Activated CD8-positive, alpha-beta T cell treated with anti-CD3 and anti-CD28 coated beads for 36 hours (primary cell): ENCODE measurements around the gene CCDC97. TPM values are rescaled to one million over a fixed set of nuclear protein-coding genes. Genes with fewer than 3 reads are reported as not detected.

Experiments
- ATAC-seq: fragments of 200-7000 bp; cut with Tn5 transposase; one replicate; pipeline ENCODE4 v1.10.0; 2021; ENCODE audit warnings: mild to moderate bottlenecking, moderate library complexity
- CTCF ChIA-PET: fragments of 350-600 bp; sonication (Branson Sonifier 250); formaldehyde crosslinking; loops from one replicate; lab custom pipeline; 2021; ENCODE audit warnings: antibody characterized with exemption; lab: Charles Lee
- POLR2A ChIA-PET: fragments of 350-600 bp; sonication (Branson Sonifier 250); formaldehyde crosslinking; loops from one replicate; lab custom pipeline; 2021; ENCODE audit warnings: antibody characterized with exemption; lab: Charles Lee
- DNase-seq: peaks from one replicate; pipeline ENCODE4 v3.0.0-alpha.2; 2020
- H3K27ac Mint-ChIP-seq: one replicate; pipeline ENCODE4 v1.8.0; 2021; ENCODE audit warnings: mild to moderate bottlenecking, mixed read lengths
- H3K27me3 Mint-ChIP-seq: one replicate; pipeline ENCODE4 v1.8.0; 2021; ENCODE audit warnings: mixed read lengths
- H3K36me3 Mint-ChIP-seq: one replicate; pipeline ENCODE4 v1.8.0; 2021; ENCODE audit warnings: low read depth, mixed read lengths
- H3K4me1 Mint-ChIP-seq: one replicate; pipeline ENCODE4 v1.8.0; 2021; ENCODE audit warnings: low read depth, mixed read lengths
- H3K4me3 Mint-ChIP-seq: one replicate; pipeline ENCODE4 v1.8.0; 2021; ENCODE audit warnings: mild to moderate bottlenecking, moderate library complexity, mixed read lengths
- H3K9me3 Mint-ChIP-seq: one replicate; pipeline ENCODE4 v1.8.0; 2021; ENCODE audit warnings: mixed read lengths
- intact Hi-C: fragments of 100-400 bp; cut with micrococcal nuclease; formaldehyde crosslinking; loops from one replicate; pipeline ENCODE4 v1.10.0; 2022
- total RNA-seq, 2 experiments: library from RNA; stranded (reverse); gene quantifications; one replicate each; pipeline ENCODE4 v1.2.3, GENCODE V29; 2021
- TF ChIP-seq, protein P1 (sequence below): fragments of 200-600 bp; IDR thresholded peaks from one replicate; pipeline ENCODE4 v1.8.0; 2022; ENCODE audit warnings: antibody characterized with exemption, mild to moderate bottlenecking

Gene CCDC97
- total RNA-seq, 2 experiments from 2014 or later, result 15.9 to 20.4 TPM

DNA sequence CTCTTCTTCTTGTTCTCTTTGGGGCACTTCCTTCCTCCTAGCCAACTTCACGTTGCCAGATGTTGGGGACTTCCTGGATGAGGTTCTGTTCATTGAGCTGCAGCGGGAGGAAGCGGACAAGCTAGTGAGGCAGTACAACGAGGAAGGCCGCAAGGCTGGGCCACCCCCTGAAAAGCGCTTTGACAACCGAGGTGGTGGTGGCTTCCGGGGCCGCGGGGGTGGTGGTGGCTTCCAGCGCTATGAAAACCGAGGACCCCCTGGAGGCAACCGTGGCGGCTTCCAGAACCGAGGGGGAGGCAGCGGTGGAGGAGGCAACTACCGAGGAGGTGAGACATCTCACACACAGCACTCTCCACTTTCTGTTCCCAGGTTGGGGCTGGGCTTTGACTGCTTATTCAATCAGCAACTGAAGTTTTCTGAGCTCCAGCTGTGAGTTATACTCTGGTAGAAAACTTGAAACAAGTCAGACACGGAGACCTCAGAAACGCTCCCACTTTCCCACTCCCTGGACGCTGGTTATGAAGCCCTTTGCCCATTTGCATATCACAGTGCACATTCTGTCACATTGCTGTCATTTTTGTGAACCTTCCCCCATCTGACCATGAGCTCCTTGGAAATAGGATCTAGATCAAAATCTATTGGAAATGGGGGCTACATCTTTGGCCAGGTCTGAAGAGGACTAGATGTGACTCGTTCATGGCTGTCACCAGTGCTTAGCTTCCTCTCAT is 7.2 kb upstream of the CCDC97 start:
- intact Hi-C loops, result no loop called here
- Mint-ChIP-seq H3K9me3 (no peaks in the 10 kb centered on the region), H3K27ac (peak overlapping the region; percentile 98), H3K4me3 (peak overlapping the region; percentile 52), H3K27me3 (no peaks in the 10 kb centered on the region), H3K4me1 (peaks cover 93% of the 10 kb centered on the region), H3K36me3 (peaks cover 79% of the 10 kb centered on the region)
- ChIA-PET CTCF (interaction anchor here (0.9 to 4.6 kb wide), 4 partner anchors 18 to 294 kb away, joined by 3 to 33 read pairs (median 4); partner anchors contain the start of gene HNRNPUL1), POLR2A (interaction anchor here (1.2 to 14.9 kb wide), 5 partner anchors 26 to 61 kb away, joined by 3 to 179 read pairs (median 5); partner anchors contain the start of genes B9D2 and HNRNPUL1)
- TF ChIP-seq, protein P1, sequence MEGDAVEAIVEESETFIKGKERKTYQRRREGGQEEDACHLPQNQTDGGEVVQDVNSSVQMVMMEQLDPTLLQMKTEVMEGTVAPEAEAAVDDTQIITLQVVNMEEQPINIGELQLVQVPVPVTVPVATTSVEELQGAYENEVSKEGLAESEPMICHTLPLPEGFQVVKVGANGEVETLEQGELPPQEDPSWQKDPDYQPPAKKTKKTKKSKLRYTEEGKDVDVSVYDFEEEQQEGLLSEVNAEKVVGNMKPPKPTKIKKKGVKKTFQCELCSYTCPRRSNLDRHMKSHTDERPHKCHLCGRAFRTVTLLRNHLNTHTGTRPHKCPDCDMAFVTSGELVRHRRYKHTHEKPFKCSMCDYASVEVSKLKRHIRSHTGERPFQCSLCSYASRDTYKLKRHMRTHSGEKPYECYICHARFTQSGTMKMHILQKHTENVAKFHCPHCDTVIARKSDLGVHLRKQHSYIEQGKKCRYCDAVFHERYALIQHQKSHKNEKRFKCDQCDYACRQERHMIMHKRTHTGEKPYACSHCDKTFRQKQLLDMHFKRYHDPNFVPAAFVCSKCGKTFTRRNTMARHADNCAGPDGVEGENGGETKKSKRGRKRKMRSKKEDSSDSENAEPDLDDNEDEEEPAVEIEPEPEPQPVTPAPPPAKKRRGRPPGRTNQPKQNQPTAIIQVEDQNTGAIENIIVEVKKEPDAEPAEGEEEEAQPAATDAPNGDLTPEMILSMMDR, result no peak
- DNase-seq, result peak; percentile 93
- peak; percentile 88 for ATAC-seq

DNA sequence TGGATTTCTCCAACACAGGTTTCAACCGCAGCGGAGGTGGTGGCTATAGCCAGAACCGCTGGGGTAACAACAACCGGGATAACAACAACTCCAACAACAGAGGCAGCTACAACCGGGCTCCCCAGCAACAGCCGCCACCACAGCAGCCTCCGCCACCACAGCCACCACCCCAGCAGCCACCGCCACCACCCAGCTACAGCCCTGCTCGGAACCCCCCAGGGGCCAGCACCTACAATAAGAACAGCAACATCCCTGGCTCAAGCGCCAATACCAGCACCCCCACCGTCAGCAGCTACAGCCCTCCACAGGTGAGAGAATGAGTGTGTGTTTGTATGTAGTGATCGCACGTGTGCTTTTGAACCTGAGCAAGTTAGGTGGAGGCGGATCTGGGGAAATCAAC is 6.0 kb upstream of the CCDC97 start:
- DNase-seq (peak; percentile 14), ATAC-seq (no peak)
- POLR2A ChIA-PET, result interaction anchor here (1.8 to 14.9 kb wide), 2 partner anchors 33 to 40 kb away, joined by 5 to 179 read pairs; partner anchors contain the start of gene HNRNPUL1
- H3K4me1 Mint-ChIP-seq, result peaks cover 93% of the 10 kb centered on the region
- intact Hi-C loops, result no loop called here
- CTCF ChIA-PET, result interaction anchor here (1.7 to 4.6 kb wide), 2 partner anchors 40 to 99 kb away, joined by 10 to 33 read pairs; partner anchors contain the start of gene HNRNPUL1
- peaks cover 74% of the 10 kb centered on the region for H3K36me3 Mint-ChIP-seq
- no peaks in the 10 kb centered on the region for H3K9me3 Mint-ChIP-seq
- H3K27ac Mint-ChIP-seq, result peak overlapping the region; percentile 83
- TF ChIP-seq, protein P1, result no peak
- H3K4me3 Mint-ChIP-seq, result no peak overlapping the region
- no peaks in the 10 kb centered on the region for H3K27me3 Mint-ChIP-seq

DNA sequence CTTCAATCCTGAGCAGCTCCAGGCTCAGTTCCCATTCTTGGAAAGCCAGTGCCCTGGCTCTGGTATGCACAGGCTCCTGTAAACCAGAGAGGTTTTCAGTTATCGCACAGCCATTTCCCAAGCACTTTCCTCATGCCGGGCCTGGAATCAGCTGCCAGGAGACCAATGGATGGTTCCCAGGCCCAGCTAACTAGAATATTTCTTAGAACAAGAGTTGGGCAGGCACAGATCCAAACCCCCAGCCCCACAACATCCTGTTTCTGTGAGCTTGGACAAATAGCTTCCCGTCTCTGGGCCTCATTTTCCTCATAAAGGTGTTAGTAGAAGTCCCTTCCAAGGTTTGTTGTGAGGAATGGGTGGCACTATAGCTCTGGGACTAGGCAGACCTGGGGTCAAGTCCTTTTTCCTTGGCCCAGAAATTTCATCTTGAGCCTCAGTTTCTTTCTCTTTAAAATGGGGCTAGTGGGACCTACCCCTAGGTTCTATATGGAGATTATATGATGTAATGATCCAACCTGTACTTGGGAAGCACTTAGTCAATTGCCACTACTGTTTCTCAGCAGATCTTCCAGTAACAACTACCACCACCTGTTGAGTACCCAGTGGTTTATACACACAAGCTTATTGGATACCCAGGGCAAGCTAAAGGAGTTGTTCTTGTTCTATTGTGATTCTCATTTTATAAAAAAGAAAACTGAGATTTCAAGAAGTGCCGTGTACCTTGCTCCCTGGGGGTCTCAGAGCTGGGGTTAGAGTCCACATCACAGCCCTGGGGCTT is 5.1 kb upstream of the CCDC97 start:
- ChIA-PET POLR2A (interaction anchor here (0.6 to 14.9 kb wide), 7 partner anchors 17 to 134 kb away, joined by 3 to 179 read pairs (median 3); partner anchors contain the start of gene HNRNPUL1), CTCF (interaction anchor here (1.7 to 4.6 kb wide), 2 partner anchors 41 to 100 kb away, joined by 10 to 33 read pairs; partner anchors contain the start of gene HNRNPUL1)
- no peak for ATAC-seq
- H3K9me3 Mint-ChIP-seq, result no peaks in the 10 kb centered on the region
- H3K4me3 Mint-ChIP-seq, result no peak overlapping the region
- H3K27me3 Mint-ChIP-seq, result no peaks in the 10 kb centered on the region
- peaks cover 66% of the 10 kb centered on the region for H3K36me3 Mint-ChIP-seq
- H3K4me1 Mint-ChIP-seq, result peaks cover 88% of the 10 kb centered on the region
- DNase-seq, result no peak
- intact Hi-C loops, result loop anchor here (5.0 kb wide), 2 partner anchors 47 to 103 kb away; partner anchors contain the start of gene TGFB1
- TF ChIP-seq, protein P1, result no peak
- H3K27ac Mint-ChIP-seq, result peak overlapping the region; percentile 83

DNA sequence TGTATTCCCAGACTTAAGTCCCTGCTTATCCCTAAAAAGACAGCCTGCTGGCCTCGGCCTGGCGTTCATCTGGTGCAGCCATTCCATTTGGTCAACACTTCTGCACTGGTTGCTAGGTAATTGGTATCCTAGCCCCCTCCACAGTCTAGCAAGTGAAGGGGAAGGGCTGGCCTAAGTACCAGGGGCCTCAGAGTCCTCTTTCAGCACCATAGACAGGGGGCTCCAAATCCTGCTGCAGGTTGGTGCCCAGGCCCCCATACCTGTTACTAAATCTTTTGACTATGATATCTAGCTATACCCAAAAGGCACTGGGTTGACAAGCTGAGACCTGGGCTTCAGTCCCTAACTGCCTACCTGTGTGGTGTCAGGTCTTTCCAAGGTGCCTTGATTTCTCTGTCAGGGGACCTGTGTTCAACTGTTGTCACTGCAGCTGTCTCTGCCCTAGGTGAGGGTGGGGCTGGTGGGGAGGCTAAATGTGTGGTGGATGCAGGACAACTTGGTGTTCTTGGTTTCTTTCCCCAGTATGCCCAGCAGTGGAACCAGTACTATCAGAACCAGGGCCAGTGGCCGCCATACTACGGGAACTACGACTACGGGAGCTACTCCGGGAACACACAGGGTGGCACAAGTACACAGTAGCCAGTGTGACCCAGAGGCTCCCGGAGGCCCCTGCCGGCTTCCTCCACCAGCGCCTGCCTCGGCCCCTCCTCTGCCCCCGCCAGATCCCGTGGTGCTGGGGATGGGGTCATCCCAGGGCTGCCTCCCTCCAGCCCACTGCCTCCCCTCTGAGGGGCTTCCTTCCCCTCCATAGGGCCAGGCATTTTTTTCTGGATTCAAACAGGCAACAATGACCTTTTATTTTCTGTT is 3.8 kb upstream of the CCDC97 start:
- H3K4me1 Mint-ChIP-seq, result peaks cover 82% of the 10 kb centered on the region
- ATAC-seq, result no peak
- ChIA-PET CTCF (interaction anchor here (1.7 to 4.3 kb wide), 3 partner anchors 9 to 101 kb away, joined by 10 to 53 read pairs (median 18); partner anchors contain the start of gene HNRNPUL1), POLR2A (interaction anchor here (0.6 to 14.9 kb wide), 7 partner anchors 16 to 104 kb away, joined by 3 to 179 read pairs (median 3); partner anchors contain the start of gene HNRNPUL1)
- intact Hi-C loops, result loop anchor here (5.0 kb wide), 2 partner anchors 46 to 104 kb away; partner anchors contain the start of gene TGFB1
- no peaks in the 10 kb centered on the region for H3K27me3 Mint-ChIP-seq
- H3K9me3 Mint-ChIP-seq, result no peaks in the 10 kb centered on the region
- TF ChIP-seq, protein P1, result no peak
- H3K27ac Mint-ChIP-seq, result peak overlapping the region; percentile 98
- H3K36me3 Mint-ChIP-seq, result peaks cover 62% of the 10 kb centered on the region
- peak overlapping the region; percentile 46 for H3K4me3 Mint-ChIP-seq
- DNase-seq, result peak; percentile 23
